Measurements from ENCODE around the gene TBXA2R.

GRCh38 chr19:3599776-3600187 lies 6.9 kb downstream of the TBXA2R start:
- TF ChIP-seq CTCF (IDR thresholded peaks at IDR 0.05; ENCODE audit: low read length) = no peak
- TF ChIP-seq EZH2 (IDR thresholded peaks at IDR 0.05; ENCODE audit: borderline replicate concordance, low read length) = no peak

Measured in OCI-LY1 (cell line).